ENCODE measurements around the gene ZFYVE1. TPM values are rescaled to one million over a fixed set of nuclear protein-coding genes. Genes with fewer than 3 reads are reported as not detected.

The ZFYVE1 gene
- polyA plus RNA-seq, 1 of the 3 experiments (the other 2 are of a cell fraction) = 18.6 TPM

GRCh38 chr14:72998252-72998903 lies 28.5 kb downstream of the ZFYVE1 start:
- POLR2A ChIA-PET = no interaction called here

GRCh38 chr14:72996916-72997315 lies 30.0 kb downstream of the ZFYVE1 start:
- ChIA-PET CTCF (interaction anchor here (1.2 kb wide), 1 partner anchor 48 kb away, joined by 3 read pairs; no protein-coding TSS in a partner anchor), POLR2A (interaction anchor here (0.6 kb wide), 1 partner anchor 467 kb away, joined by 6 read pairs; no protein-coding TSS in a partner anchor)
- H3K27me3 ChIP-seq (ENCODE audit: insufficient read depth) = no peaks in the 10 kb centered on the region

More at GRCh38 chr14:72998252-72998903, 28.5 kb downstream of the ZFYVE1 start:
- H3F3A ChIP-seq (replicated peaks; ENCODE audit: insufficient read depth) = no peaks in the 10 kb centered on the region
- no peaks in the 10 kb centered on the region for H3K9me3 ChIP-seq
- no peaks in the 10 kb centered on the region for H3K4me1 ChIP-seq (ENCODE audit: control insufficient read depth in 1 of 2, insufficient read depth in 2 of 2, low read depth in 1 of 2, low read length in 1 of 2)
- CTCF ChIA-PET = interaction anchor here (0.6 kb wide), 1 partner anchor 49 kb away, joined by 3 read pairs; no protein-coding TSS in a partner anchor
- no peak overlapping the region for H3K27ac ChIP-seq (ENCODE audit: low read depth in 2 of 2, low read length in 1 of 2)
- no peak overlapping the region for H3K4me3 ChIP-seq (ENCODE audit: low read depth in 2 of 2, low read length in 1 of 2)
- no peak overlapping the region for H3K9ac ChIP-seq
- H3K79me2 ChIP-seq (ENCODE audit: insufficient read depth) = peaks cover 23% of the 10 kb centered on the region; the same call in 1 of the 2 replicates
- peaks cover 13% of the 10 kb centered on the region for H4K20me1 ChIP-seq (ENCODE audit: insufficient read depth)
- no peaks in the 10 kb centered on the region for H3K27me3 ChIP-seq (ENCODE audit: insufficient read depth)
- no peak for DNase-seq
- H2AFZ ChIP-seq (ENCODE audit: low read depth) = no peak overlapping the region
- peaks cover 25 to 33% of the 10 kb centered on the region in 2 experiments for H3K36me3 ChIP-seq (replicated peaks in 1 of 2; ENCODE audit: control insufficient read depth in 1 of 2, insufficient read depth in 2 of 2, low read length in 1 of 2)
- no peak overlapping the region for H3K4me2 ChIP-seq
- TF ChIP-seq RFX5 (IDR thresholded peaks at IDR 0.05; ENCODE audit: low read length) = no peak
- no peak for TF ChIP-seq FOSL2 (IDR thresholded peaks at IDR 0.05; ENCODE audit: borderline replicate concordance, low read depth)
- 93% methylated on average over 2 of the region's 2 CpGs for WGBS (ENCODE audit: low lambda C conversion rate)
- no peaks in the 10 kb centered on the region for H3K9me2 ChIP-seq

More at GRCh38 chr14:72996916-72997315, 30.0 kb downstream of the ZFYVE1 start:
- Histone ChIP-seq H3K9me2 (no peaks in the 10 kb centered on the region), H3K27ac (ENCODE audit: low read depth in 2 of 2, low read length in 1 of 2) (no peak overlapping the region), H2AFZ (ENCODE audit: low read depth) (no peak overlapping the region), H3K9ac (no peak overlapping the region), H3K36me3 (replicated peaks in 1 of 2; ENCODE audit: control insufficient read depth in 1 of 2, insufficient read depth in 2 of 2, low read length in 1 of 2) (peaks cover 35 to 46% of the 10 kb centered on the region in 2 experiments), H4K20me1 (ENCODE audit: insufficient read depth) (peaks cover 10% of the 10 kb centered on the region; the same call in 1 of the 2 replicates), H3K4me1 (ENCODE audit: control insufficient read depth in 1 of 2, insufficient read depth in 2 of 2, low read depth in 1 of 2, low read length in 1 of 2) (no peaks in the 10 kb centered on the region), H3K9me3 (no peaks in the 10 kb centered on the region), H3F3A (replicated peaks; ENCODE audit: insufficient read depth) (no peaks in the 10 kb centered on the region), H3K4me2 (no peak overlapping the region), H3K79me2 (ENCODE audit: insufficient read depth) (peaks cover 16% of the 10 kb centered on the region; the same call in 1 of the 2 replicates), H3K4me3 (ENCODE audit: low read depth in 2 of 2, low read length in 1 of 2) (no peak overlapping the region)
- 95% methylated on average over 6 of the region's 6 CpGs for WGBS (ENCODE audit: low lambda C conversion rate)
- no peak for TF ChIP-seq SMC3 (IDR thresholded peaks at IDR 0.05; ENCODE audit: low read depth, low read length)
- peak; percentile 84 for TF ChIP-seq REST (IDR thresholded peaks at IDR 0.05; ENCODE audit: low read depth, low read length)
- DNase-seq = no peak

Data from SK-N-SH (cell line).